ENCODE measurements around the gene PLBD2.

PLBD2 gene

DNA sequence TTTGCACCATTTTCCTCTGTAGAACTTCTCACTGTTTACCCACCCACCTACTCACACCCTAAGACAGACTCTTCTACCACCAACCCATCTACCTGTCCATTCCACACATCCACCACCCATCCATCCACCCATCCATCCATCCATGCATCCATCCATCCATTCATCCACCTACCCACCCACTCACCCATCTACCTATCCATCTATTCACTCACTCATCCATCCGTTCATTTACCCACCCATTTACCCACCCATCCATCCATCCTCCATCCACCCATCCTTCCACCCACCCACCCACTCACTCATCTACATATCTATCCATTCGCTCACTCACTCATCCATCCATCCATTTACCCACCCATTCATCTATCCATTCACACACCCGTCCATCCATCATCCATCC, 15.1 kb downstream of the PLBD2 start:
- DNase-seq, result no peak

GRCh38 chr12:113373969-113374368, 15.6 kb downstream of the PLBD2 start:
- no peak for DNase-seq

DNA sequence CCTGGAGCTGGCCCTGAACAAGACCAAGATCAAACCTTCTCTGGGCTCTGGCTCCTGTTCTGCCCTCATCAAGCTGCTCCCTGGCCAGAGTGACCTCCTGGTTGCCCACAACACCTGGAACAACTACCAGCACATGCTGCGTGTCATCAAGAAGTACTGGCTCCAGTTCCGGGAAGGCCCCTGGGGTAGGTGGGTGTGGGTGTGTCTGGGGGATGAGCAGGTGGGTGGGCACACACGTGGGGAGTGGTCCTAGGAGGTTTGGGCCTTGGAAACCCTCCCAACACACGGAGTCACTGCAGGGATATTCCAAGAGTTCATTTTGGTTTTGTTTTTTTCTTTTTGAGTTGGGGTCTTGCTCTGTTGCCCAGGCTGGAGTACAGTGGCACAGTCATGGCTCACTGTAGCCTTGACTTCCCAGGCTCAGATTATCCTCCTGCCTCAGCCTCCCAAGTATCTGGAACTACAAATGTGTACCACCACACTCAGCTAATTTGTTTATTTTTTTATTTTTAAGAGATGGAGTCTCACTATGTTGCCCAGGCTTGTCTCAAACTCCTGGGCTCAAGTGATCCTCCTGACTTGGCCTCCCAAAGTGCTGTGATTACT, 16.5 kb downstream of the PLBD2 start:
- no peak for DNase-seq

- DNase-seq, result no peak
These were observed 19.9 kb downstream of the PLBD2 start for GRCh38 chr12:113378291-113378690.

DNA sequence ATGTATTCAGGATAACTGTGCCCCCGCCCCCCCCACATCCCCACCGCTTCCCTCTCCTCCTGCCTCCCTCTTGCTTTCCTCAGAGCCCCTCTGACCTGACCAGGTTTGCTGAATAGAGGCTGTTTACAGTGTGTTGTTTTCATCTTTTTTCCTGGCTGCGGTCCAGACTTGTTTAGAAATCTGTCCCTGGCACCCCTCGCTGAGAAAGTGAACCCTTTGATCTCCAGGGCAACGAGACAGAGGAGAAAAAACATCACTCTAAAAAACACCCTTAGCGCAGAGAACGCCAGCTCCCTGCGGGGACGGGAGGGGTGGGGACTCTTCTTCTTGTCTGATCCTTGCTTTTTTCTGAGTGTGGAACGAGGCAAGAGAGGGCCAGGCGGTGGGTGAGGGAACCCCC, 22.8 kb downstream of the PLBD2 start:
- DNase-seq, result no peak

DNA sequence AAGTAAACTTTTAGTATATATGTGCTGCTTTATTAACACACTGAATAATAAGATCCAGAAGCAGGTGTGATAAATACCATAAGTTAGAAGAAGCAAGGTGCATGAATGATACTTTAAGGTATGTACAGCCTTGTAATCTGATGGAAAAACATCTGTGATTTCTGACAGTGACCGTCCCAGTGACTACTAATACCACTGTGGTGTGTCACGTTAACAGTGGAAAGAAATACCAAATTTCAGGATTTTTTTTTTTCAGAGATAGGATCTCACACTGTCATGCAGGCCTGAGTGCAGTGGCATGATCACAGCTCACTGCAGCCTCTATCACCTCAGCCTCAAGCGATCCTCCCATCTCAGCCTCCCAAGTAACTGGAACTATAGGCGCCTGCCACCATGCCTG, 23.8 kb downstream of the PLBD2 start:
- no peak for DNase-seq

- no peak for DNase-seq
These were observed 26.4 kb downstream of the PLBD2 start for GRCh38 chr12:113384778-113385177.

- DNase-seq, result no peak
These were observed 27.0 kb downstream of the PLBD2 start for GRCh38 chr12:113385282-113385882.

GRCh38 chr12:113386866-113387566, 28.6 kb downstream of the PLBD2 start:
- no peak for DNase-seq

DNA sequence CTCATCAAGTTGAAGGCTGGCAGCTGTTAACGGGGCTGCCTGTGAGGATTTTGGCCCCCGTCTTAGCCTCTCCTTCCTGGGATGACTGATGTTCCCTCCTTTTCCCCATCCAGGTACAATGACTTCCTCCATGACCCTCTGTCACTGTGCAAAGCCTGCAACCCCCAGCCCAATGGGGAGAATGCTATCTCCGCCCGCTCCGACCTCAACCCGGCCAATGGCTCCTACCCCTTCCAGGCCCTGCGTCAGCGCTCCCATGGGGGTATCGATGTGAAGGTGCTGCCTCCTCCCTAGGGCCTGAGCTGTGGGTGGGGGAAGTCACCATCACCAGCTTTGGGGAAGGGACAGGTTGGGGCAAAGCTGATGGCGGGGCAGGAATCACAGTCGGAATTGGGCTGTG, 29.2 kb downstream of the PLBD2 start:
- DNase-seq, result no peak

GRCh38 chr12:113388351-113388750, 30.0 kb downstream of the PLBD2 start:
- DNase-seq, result no peak

- no peak for DNase-seq
These were observed 32.0 kb downstream of the PLBD2 start for GRCh38 chr12:113390064-113391043.

DNA sequence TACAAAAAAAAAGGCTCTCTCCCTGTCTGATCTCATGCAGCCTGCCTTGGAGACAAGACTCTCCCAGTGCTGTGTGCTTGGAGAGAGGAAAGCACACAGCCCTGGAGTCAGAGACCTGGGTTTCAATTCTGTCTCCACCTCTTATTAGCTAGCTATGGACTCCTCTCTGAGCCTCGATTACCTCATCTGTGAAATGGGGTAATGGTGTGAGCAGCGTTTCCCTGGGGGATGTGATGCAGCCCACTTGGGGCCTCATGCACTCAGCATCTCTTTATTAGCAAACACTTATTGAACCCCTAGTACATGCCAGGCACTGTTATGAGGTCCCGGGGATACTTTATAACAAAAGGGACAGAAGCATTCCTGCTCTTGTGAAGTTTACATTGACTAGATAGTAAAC, 32.8 kb downstream of the PLBD2 start:
- DNase-seq, result no peak

DNA sequence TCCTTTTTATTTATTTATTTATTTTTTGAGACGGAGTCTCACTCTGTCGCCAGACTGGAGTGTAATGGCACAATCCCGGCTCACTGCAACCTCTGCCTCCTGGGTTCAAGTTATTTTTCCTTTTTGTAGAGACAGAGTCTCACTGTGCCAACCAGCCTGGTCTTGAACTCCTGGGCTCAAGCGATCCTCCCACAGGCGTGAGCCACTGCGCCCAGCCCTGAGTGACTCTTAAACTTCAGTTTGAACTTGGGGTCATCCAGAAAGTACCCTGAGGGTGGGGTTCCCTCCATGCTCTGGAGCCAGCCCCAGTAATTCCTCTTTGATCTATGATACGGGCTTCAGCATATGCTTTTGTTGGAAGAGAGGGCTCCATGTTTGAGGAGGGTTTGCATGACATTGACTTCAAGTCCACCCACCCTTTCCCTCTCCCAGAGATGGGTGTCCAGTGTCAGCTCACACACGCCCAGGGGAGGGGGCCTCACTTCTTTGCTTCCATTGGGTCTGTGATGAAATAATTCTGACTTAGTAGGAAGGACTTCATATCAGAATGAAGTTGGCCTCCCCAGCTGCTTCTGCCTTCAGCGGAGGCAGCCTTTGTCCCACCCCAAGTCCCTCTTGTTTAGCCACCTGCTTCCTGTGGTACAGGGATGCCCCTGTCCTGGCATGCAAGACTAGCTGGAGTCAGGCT, 33.4 kb downstream of the PLBD2 start:
- DNase-seq, result no peak

DNA sequence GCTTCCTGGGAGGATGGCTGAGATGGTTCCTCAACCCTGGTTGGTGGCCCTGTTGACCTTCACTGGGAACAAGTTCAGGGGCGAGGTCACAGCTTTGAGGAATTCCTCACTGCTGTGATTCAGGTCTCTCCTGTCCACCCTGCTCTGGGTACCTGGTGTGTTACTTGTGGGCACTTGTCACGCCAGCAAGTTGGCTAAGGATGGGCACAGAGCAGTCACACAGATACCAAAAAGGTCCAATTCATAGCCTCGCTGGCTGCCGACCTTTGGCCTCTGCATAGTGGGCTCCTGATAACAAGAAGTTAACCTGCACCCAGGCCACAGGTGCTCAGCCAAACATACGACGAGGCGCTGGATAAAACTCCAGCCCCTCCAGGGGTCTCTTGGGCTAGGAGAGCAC, 34.1 kb downstream of the PLBD2 start:
- no peak for DNase-seq

GRCh38 chr12:113392988-113393579, 34.7 kb downstream of the PLBD2 start:
- DNase-seq, result no peak

DNA sequence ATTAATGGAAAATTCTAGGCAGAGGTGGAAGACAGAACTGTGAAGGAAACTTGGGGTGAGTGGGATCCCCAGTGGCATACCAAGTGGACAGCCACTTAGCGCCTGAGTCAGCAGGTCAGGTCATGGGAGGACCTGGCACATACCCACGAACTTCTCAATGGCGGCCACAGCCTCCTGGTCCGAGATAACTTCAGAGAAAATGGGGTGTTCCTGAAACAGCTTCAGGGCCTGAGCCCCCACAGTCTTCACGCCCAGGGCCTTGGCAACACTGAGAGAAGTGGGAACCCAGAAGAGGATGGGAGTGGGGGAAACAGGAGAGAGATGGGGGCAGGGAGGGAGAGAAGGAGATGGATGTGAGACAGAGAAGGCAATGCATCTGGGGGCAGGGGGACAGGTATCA, 35.4 kb downstream of the PLBD2 start:
- DNase-seq, result no peak

DNA sequence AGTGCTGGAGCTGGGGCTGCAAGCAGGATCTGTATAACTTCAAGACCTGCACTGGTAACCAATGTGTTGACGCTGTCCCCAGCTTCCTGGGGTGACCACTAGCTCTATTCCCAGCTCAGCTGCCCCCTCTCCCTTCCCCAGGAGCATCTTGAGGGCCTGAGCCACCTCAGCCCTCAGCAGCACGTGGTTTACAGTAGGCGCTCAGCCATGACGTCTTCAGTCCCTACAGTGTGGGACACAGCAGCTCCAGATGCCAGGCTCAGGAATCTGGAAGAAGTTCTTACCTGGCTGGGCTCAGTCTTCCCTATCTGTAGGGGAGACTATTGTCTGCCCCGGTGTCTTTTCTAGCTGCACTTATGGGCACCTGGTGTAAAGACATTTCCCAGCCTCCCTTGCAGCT, 36.7 kb downstream of the PLBD2 start:
- no peak for DNase-seq

DNA sequence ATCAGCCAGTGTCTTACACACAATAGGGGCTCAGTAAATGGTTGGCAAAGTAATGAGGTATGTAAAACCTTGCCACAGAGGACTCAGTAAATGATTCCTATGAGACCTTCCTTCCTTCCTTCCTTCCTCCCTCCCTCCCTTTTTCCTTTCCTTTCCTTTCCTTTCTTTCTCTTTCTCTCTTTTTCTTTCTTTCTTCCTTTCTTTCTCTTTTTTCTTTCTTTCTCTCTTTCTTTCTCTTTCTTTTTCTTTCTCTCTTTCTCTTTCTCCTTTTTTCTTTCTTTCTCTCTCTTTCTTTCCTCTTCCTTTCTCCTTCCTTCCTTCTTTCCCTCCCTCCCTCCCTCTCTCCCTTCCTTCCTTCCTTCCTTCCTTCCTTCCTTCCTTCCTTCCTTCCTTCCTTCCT, 37.8 kb downstream of the PLBD2 start:
- DNase-seq, result no peak

- no peak for DNase-seq
These were observed 38.6 kb downstream of the PLBD2 start for GRCh38 chr12:113396828-113397496.

GRCh38 chr12:113397497-113398197, 39.3 kb downstream of the PLBD2 start:
- no peak for DNase-seq

Measured in activated CD8-positive, alpha-beta memory T cell treated with anti-CD3 and anti-CD28 coated beads, Interleukin-2, amount 50 U/mL, for 4 hours (primary cell).